A673 (cell line): Measurements from ENCODE around the gene MAEA.

Experiments used
- EZH2 ChIP-seq: fragments of 200-600 bp; sonication (generic); IDR thresholded peaks from 2 replicates; pipeline ENCODE4 v1.6.1; 2017; ENCODE audit warnings: borderline replicate concordance, low read depth, mild to moderate bottlenecking, mixed read lengths, antibody characterized with exemption, low read length; ENCODE audit not compliant: poor library complexity, severe bottlenecking
- TF ChIP-seq, protein P1 (sequence below): fragments of 300-800, 200-600 bp; sonication (generic); conservative IDR thresholded peaks from 2 replicates; pipeline ENCODE4 v1.5.1; 2017; ENCODE audit warnings: low read depth, mild to moderate bottlenecking, antibody characterized with exemption, low read length, moderate library complexity, mixed read lengths

- TF ChIP-seq, protein P1, sequence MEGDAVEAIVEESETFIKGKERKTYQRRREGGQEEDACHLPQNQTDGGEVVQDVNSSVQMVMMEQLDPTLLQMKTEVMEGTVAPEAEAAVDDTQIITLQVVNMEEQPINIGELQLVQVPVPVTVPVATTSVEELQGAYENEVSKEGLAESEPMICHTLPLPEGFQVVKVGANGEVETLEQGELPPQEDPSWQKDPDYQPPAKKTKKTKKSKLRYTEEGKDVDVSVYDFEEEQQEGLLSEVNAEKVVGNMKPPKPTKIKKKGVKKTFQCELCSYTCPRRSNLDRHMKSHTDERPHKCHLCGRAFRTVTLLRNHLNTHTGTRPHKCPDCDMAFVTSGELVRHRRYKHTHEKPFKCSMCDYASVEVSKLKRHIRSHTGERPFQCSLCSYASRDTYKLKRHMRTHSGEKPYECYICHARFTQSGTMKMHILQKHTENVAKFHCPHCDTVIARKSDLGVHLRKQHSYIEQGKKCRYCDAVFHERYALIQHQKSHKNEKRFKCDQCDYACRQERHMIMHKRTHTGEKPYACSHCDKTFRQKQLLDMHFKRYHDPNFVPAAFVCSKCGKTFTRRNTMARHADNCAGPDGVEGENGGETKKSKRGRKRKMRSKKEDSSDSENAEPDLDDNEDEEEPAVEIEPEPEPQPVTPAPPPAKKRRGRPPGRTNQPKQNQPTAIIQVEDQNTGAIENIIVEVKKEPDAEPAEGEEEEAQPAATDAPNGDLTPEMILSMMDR, result no peak
- TF ChIP-seq EZH2, result no peak
Measured at GRCh38 chr4:1244978-1245471, 44.7 kb upstream of the MAEA start.
